A673 (cell line): ENCODE data around the gene NCKAP5. TPM values are rescaled to one million over a fixed set of nuclear protein-coding genes. Genes with fewer than 3 reads are reported as not detected.

Experiments
- BruUV-seq: library from RNA; stranded (reverse); fragments of 400-500 nt; replicated peaks from 2 replicates; lab custom pipeline; 2021; lab: Mats Ljungman, UMichigan
- CTCF ChIA-PET: fragments of 300-600 bp; sonication (Branson Sonifier 250); formaldehyde crosslinking; loops from one replicate; lab custom pipeline; 2022; ENCODE audit warnings: antibody characterized with exemption; lab: Charles Lee
- POLR2A ChIA-PET: fragments of 300-600 bp; sonication (Branson Sonifier 250); formaldehyde crosslinking; loops from one replicate; lab custom pipeline; 2022; ENCODE audit warnings: antibody characterized with exemption; ENCODE audit not compliant: low non-redundant PET; lab: Charles Lee
- DNase-seq: peaks from one replicate; pipeline ENCODE4 v3.0.0-alpha.2; 2015; ENCODE audit warnings: low spot score
- H3K27ac ChIP-seq: fragments of 200-600 bp; sonication (generic); 2 replicates; pipeline ENCODE4 v1.5.1; 2016; ENCODE audit warnings: mixed run types, low read depth, mild to moderate bottlenecking, mixed read lengths, antibody characterized with exemption, low read length; ENCODE audit not compliant: poor library complexity, severe bottlenecking
- H3K27me3 ChIP-seq: fragments of 200-600 bp; sonication (generic); replicated peaks from 2 replicates; pipeline ENCODE4 v1.6.1; 2017; ENCODE audit warnings: mixed run types, low read depth, mild to moderate bottlenecking, mixed read lengths, antibody characterized with exemption, low read length; ENCODE audit not compliant: insufficient read depth, poor library complexity
- H3K36me3 ChIP-seq: fragments of 200-600 bp; sonication (generic); 2 replicates; pipeline ENCODE4 v1.6.1; 2016; ENCODE audit warnings: mixed run types, mild to moderate bottlenecking, mixed read lengths, antibody characterized with exemption, low read length; ENCODE audit not compliant: insufficient read depth, poor library complexity, severe bottlenecking
- H3K4me1 ChIP-seq: fragments of 200-600 bp; sonication (generic); 2 replicates; pipeline ENCODE4 v1.6.1; 2017; ENCODE audit warnings: mixed run types, mild to moderate bottlenecking, mixed read lengths, antibody characterized with exemption, low read length; ENCODE audit not compliant: insufficient read depth, poor library complexity, severe bottlenecking
- H3K4me3 ChIP-seq: fragments of 200-600 bp; sonication (generic); 2 replicates; pipeline ENCODE4 v1.5.1; 2016; ENCODE audit warnings: low read depth, mixed run types, mild to moderate bottlenecking, mixed read lengths, low read length; ENCODE audit not compliant: poor library complexity, severe bottlenecking
- H3K9me3 ChIP-seq: fragments of 200-600 bp; sonication (generic); 2 replicates; pipeline ENCODE4 v1.6.1; 2016; ENCODE audit warnings: mixed run types, low read depth, mild to moderate bottlenecking, mixed read lengths, antibody characterized with exemption, low read length; ENCODE audit not compliant: poor library complexity, severe bottlenecking
- EZH2 ChIP-seq: fragments of 200-600 bp; sonication (generic); IDR thresholded peaks from 2 replicates; pipeline ENCODE4 v1.6.1; 2017; ENCODE audit warnings: borderline replicate concordance, low read depth, mild to moderate bottlenecking, mixed read lengths, antibody characterized with exemption, low read length; ENCODE audit not compliant: poor library complexity, severe bottlenecking
- intact Hi-C: fragments of 100-400 bp; cut with micrococcal nuclease; formaldehyde crosslinking; loops from one replicate; pipeline ENCODE4 v1.10.0; 2022; ENCODE audit not compliant: unreplicated experiment
- total RNA-seq: library from RNA; stranded (reverse); gene quantifications from 2 replicates; pipeline ENCODE4 v1.2.3, GENCODE V29; 2021
- TF ChIP-seq, protein P1 (sequence below): fragments of 300-800, 200-600 bp; sonication (generic); conservative IDR thresholded peaks from 2 replicates; pipeline ENCODE4 v1.5.1; 2017; ENCODE audit warnings: low read depth, mild to moderate bottlenecking, antibody characterized with exemption, low read length, moderate library complexity, mixed read lengths

NCKAP5 gene
- total RNA-seq, 1 experiment from 2014 or later: 26.6 TPM

GRCh38 chr2:133581010-133581760 lies 12.9 kb upstream of the NCKAP5 start:
- intact Hi-C loops: loop anchor here (2.0 kb wide), 1 partner anchor 54 kb away; no protein-coding TSS in a partner anchor
- no peak for TF ChIP-seq EZH2
- TF ChIP-seq, protein P1, sequence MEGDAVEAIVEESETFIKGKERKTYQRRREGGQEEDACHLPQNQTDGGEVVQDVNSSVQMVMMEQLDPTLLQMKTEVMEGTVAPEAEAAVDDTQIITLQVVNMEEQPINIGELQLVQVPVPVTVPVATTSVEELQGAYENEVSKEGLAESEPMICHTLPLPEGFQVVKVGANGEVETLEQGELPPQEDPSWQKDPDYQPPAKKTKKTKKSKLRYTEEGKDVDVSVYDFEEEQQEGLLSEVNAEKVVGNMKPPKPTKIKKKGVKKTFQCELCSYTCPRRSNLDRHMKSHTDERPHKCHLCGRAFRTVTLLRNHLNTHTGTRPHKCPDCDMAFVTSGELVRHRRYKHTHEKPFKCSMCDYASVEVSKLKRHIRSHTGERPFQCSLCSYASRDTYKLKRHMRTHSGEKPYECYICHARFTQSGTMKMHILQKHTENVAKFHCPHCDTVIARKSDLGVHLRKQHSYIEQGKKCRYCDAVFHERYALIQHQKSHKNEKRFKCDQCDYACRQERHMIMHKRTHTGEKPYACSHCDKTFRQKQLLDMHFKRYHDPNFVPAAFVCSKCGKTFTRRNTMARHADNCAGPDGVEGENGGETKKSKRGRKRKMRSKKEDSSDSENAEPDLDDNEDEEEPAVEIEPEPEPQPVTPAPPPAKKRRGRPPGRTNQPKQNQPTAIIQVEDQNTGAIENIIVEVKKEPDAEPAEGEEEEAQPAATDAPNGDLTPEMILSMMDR: no peak
- ChIA-PET POLR2A (interaction anchor here (0.7 kb wide), 1 partner anchor 592 kb away, joined by 3 read pairs; no protein-coding TSS in a partner anchor), CTCF (no interaction called here)
- DNase-seq: no peak
- H3K27me3 ChIP-seq: no peaks in the 10 kb centered on the region
- no peak overlapping the region for H3K27ac ChIP-seq
- no TSS peak for BruUV-seq
- H3K9me3 ChIP-seq: no peaks in the 10 kb centered on the region
- H3K36me3 ChIP-seq: no peaks in the 10 kb centered on the region
- no peak overlapping the region for H3K4me3 ChIP-seq
- H3K4me1 ChIP-seq: peaks cover 28% of the 10 kb centered on the region

GRCh38 chr2:133579274-133579673 lies 11.0 kb upstream of the NCKAP5 start:
- Histone ChIP-seq H3K4me3 (no peak overlapping the region), H3K4me1 (peaks cover 11% of the 10 kb centered on the region), H3K27ac (no peak overlapping the region), H3K27me3 (no peaks in the 10 kb centered on the region), H3K9me3 (no peaks in the 10 kb centered on the region), H3K36me3 (no peaks in the 10 kb centered on the region)
- CTCF ChIA-PET: no interaction called here
- no peak for DNase-seq
- TF ChIP-seq, protein P1: no peak
- no peak for TF ChIP-seq EZH2
- intact Hi-C loops: no loop called here
- no TSS peak for BruUV-seq
- POLR2A ChIA-PET: no interaction called here

- intact Hi-C loops: no loop called here
- POLR2A ChIA-PET: no interaction called here
- Histone ChIP-seq H3K36me3 (no peaks in the 10 kb centered on the region), H3K9me3 (no peaks in the 10 kb centered on the region), H3K4me3 (no peak overlapping the region), H3K4me1 (peaks cover 9% of the 10 kb centered on the region), H3K27ac (no peak overlapping the region), H3K27me3 (no peaks in the 10 kb centered on the region)
- DNase-seq: no peak
- TF ChIP-seq, protein P1: no peak
- TF ChIP-seq EZH2: no peak
- no TSS peak for BruUV-seq
- CTCF ChIA-PET: no interaction called here
These were observed 8.5 kb upstream of the NCKAP5 start for GRCh38 chr2:133576714-133577113.
